Activated CD8-positive, alpha-beta memory T cell treated with anti-CD3 and anti-CD28 coated beads for 4 hours (primary cell): ENCODE data around the gene ATP2B3.

Experiments
- DNase-seq, 2 donors: peaks; one replicate each; pipeline ENCODE4 v3.0.0-alpha.2; 2020; ENCODE audit warnings: low read depth in 2 of 2

ATP2B3 gene

DNA sequence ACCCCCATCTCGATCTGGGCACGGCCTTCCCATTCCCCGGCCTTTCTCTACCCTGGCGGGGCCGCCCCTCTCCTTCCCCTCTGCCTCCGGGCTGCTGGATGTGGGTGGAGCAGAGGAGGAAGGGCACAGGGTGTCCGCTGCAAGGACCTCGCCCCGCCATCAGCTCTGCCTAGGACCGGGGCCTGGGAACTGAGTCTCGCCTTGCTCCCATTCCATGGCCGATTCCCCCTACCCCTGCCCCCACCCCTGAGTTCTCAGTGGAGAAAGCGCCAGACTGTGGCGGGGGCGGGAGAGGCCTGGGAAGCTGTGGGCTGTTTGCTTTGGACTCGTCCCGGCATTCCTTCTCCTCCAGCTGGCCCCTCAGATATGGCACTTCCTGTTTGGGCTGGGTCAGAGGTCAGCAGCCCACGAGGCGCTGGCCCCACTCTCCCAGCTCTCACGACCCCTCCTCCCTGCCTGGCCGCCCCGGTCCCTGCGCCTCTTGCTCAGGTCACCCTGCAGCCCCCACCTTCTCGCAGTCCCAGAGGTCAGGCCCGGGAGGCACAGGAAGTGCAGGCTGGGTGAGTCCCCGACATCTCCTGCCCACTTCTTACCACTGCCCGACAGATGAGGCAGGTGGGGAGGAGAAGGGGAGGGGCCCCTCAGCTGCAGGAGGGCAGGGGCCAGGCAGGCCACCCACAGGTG, 29.1 kb upstream of the ATP2B3 start:
- DNase-seq = no peak

DNA sequence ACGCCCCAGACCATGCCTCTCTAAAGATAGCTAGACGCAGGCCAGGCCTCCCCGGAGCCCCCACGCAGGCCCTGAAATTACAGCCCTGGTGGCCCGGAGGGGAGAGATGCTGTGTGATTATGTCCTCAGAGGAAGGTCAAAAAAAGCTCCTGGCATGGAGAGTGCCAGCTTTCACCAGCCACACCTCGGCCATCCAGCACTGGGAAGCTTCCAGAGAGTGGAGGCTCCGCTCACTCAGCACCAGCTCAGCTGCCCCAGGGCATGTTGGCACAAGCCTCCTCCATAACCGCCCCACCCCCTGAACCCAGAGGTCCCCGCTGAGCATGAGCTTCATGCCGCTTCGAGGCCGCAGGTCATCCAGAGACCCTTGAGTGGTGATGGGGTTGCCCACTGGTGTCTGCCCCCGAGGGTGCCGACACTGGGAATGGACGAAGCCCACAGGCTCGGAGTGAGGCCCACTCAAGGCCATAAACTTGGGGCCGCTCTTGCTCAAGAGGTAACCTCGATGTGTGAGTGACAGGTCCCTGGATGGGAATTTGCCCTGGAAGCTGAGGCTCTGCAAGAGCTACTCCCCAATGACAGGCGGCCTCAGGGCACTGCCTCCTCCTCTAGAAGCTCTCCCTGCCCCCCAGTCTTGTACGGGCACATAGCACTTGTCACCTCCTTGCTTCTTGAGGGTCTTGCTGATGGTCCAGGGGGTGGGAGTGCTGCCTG, 27.1 kb upstream of the ATP2B3 start:
- DNase-seq = no peak

DNA sequence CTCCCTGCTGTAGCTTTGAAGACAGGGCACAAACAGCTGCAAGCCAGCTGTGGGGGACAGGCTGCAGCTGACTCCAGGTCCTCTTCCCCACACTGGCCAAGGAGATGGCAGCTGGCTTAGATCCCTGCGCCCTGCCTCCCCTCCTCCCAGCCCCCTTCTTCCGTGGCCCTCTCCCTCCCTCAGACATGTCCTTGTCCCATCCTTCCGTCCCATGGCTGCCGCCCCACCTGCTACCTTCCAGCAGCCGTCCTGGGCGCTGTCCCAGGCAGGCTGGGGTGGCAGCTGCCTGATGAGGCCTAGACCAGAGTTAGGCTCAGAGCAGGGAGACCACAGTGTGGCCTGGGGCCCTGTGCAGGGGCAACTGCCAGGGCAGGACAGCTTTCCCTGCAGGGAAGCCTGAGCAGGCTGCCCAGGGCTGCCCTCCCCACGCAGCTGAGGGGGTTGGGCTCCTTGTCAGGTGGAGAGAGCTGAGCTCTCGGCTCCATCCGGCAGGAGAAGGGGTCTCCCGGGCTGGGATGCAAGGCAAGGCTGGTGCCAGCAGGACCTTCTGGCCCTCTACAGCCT, 26.0 kb upstream of the ATP2B3 start:
- no peak for DNase-seq

DNA sequence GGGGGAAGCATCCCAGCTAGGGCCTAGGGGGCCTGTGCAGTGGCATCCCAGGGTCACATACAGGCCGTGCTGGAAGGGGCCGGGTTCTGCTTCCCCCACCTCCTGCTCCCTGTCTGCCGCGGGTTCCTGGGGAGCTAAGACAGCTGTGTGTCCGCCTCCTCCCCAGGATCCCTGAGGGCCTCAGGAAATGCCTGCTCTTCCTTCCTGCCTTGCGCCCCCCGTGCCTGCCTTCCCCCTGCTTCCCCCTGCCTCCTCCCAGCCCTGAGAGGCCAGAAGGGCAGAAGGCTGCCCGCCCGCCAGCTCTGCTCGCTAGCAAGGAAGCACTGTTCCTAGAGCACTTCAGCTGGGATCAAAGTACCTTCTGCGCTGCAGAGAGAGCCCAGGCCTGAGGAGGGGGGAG, 25.5 kb upstream of the ATP2B3 start:
- DNase-seq = no peak

DNA sequence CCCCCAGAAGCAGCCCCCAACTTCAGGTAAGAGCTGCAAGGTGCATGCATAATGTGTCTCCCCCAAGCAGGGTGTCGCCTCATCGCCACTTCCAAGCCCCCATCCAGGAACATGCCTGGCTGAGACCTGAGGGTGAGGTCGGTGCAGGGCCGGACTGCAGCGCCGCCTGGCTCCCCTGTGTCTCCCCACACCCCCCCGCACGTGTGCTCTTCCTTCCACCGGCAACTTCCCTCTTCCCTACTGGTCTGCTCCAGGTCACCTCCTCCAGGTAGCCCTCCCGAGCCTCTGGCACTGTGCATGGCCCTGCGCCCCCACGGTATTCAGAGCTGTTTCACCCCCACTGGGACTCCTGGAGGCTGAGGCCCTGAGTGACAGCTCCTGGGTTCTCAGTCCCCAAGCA, 24.9 kb upstream of the ATP2B3 start:
- DNase-seq = no peak

DNA sequence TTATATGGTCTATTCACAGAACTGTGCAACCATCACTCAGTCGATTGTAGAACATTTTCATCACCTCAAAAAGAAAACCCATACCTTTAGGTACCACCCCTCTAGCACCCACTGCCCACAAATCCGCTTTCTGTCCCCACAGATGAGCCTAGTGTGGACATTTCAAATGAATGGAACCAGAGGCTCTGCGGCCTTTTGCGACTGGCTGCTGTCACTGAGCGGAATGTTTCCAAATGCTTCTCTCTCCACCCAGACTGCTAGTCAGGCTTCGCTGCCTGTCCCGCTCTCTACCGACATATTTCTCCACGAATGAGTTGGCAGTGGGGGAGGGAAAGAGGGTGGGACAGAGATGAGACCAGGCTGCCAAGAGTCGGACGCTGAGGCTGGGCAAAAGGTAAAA, 24.4 kb upstream of the ATP2B3 start:
- no peak for DNase-seq

DNA sequence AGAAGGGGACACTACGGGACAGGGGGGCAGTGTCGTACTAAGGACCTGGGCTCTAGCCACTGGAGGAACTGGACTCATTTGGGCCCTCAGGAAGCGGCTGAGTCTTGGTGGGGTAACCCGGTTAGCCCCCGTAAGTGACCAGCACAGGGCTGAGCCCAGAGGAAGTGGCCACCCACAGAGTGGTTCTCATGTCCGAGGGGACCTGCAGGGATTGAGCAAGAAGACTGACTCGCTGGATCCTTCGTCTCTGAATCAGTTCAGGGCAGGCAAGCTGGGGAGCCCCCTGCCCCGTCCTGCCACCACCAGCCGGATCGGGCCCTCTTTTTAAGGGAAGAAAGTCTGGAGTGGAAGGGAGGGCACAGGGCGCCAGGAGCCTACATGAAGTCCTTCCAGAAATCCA, 23.4 kb upstream of the ATP2B3 start:
- no peak for DNase-seq

DNA sequence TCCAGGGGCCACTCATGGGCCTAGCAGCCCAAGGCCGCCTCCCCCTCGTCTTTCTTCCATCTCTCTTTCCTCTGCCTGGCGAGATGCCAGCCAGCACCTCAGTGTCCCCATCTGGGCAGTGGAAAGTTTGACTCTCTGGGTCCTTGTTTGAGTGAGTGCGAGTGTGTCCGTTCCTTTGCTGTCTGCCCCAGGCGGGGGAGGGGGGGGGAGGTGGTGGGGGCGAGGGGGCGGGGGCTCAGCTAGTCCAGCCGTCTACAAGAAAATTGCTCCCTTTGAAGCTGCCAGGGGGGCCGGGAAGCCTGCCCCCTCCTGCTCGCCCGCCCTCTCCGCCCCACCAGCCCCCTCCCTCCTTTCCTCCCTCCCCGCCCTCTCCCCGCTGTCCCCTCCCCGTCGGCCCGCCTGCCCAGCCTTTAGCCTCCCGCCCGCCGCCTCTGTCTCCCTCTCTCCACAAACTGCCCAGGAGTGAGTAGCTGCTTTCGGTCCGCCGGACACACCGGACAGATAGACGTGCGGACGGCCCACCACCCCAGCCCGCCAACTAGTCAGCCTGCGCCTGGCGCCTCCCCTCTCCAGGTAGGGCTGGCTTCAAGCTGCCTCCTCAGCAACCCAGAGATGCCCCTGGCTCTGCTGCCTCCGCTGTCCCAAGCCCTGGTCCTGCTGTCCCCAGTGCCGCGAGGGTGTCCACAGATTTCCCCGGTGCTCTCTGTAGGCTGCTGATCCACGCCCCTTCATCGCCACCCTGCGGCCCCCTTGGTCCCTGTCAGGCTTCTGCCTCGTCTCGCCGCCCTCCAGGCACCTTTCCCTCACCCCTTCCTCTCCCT, 22.7 kb upstream of the ATP2B3 start, which contains the start of gene BGN:
Gene BGN (plus strand): TSS at position 440 of the 821 bp plus-strand sequence. CDS start 9,652 bp downstream, outside the sequence.
- DNase-seq = no peak

DNA sequence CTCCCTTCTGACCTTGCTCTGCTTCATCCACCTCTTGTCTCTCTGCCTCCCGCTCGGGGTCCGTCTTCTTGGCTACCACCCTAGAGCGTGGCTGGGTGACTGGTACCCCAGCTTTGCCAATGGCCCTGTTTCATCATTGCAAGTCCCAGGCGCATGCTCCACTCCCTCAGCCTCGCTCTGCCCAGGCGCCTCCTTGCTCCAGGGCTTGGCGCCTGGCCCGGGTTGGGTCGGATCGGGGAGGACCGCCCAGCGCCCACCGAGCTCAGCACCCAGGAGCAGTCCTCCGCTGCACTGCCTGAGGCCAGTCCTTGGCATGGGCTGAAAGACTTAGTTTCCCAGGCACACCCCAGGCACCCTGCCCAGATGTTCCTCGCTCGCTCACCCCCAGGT, 22.1 kb upstream of the ATP2B3 start:
- DNase-seq = no peak

DNA sequence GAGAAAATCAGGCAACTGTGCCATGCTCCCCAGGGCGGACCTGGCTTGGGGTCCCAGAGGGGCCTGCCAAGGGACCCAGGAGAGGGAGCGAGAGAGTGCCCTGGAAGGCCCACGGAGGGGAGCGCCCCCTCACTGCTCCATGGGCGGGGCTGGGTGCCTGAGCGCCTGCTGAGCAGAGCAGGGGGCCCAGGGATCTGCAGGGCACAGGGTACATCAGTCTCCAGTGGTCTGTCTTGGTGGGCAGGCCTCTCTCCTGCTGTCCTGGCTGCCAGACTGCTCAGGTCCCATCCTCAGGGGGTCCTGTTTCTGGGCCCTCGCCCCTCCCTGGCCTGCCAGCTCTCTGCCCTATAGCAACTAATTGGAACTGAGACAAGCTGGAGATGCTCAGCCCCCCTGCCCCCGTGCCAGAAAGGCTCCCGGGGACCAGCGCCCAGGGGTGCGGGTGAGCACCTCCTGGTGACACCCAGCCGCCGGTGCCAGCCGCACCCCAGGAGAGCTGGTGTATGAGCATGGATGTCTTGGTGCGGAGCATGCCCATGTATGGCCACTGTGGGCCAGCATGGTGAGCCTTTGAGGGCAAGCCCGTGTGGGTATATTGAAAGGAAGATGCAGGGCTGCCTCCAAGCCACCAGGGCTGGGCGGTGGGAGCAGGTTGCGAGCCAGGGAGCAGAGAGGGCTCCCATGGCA, 21.4 kb upstream of the ATP2B3 start:
- no peak for DNase-seq

DNA sequence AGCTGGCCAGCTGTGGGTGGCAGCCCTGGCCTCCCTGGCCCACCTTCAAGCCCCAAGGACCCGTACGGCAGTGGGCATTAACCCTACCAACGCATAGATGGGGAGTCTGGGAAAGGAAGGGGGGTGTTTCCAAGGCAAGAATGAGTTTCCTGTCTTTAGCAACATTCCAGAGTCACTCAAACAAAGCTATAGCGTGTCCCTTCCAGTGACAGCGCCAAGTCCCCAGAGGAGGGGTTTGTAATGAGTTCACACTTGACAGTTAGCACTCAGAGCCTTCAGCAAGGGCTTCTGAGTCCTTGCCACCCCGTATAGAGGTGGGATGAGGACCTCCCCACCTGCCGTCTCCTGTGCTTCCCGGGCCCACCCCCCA, 20.9 kb upstream of the ATP2B3 start:
- no peak for DNase-seq

DNA sequence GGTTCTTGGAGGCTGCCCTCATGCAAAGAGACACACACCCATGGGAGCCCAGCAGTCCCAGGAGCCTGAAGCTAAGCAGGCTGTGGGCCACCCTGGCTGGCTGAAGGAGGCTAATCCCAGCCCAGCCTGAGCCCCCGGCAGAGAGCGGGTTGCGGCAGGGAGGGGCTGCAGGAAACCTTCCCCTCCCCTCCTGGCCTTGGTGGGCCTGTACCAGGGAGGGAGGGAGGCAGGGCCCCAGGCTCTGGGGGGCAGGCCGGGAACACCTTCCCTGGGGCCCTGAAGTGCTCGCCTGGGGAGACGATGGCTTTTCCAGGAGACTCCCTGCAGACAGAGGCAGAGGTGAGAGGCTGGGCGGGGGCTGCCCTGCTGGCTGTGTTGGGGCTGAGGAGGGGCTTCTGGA, 19.0 kb upstream of the ATP2B3 start:
- no peak for DNase-seq

DNA sequence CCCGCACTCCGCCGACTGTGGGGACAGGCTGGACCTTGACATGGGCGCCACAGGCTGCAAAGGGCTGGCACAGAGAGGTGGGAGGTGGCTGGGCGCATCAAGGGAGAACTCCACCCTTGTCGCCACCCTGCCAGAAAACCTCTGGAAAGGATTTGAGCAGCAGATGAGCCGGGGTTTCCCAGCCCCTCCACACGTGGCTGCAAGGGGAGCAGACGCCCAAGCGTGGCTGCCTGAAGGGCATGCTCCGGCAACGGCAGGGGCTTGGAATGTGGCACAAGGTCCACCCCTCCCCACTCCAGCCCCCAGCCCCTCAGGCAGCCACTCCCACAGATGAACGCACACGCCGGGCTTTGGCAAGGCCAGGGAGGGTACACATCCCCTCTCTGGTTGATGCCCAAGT, 18.1 kb upstream of the ATP2B3 start:
- no peak for DNase-seq

DNA sequence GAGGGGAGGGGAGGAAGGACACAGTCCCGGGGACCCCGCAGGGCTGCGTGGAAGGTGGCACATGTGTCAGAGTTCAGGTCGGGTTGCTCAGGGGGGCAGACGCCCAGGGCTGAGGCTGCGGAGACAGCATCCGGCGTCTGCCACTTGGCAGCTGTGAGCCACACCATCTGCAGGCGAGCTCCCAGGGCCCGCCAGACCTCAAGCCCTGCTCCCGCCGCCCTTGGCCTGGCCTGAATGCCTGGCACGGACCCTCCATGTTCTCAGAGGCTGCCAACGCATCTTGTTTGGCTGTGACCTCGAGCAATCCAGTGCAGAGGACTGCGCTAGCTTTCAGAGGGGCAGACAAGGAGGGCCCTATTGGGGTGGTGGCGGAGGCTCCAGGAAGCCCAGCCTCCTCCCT, 17.6 kb upstream of the ATP2B3 start:
- no peak for DNase-seq

DNA sequence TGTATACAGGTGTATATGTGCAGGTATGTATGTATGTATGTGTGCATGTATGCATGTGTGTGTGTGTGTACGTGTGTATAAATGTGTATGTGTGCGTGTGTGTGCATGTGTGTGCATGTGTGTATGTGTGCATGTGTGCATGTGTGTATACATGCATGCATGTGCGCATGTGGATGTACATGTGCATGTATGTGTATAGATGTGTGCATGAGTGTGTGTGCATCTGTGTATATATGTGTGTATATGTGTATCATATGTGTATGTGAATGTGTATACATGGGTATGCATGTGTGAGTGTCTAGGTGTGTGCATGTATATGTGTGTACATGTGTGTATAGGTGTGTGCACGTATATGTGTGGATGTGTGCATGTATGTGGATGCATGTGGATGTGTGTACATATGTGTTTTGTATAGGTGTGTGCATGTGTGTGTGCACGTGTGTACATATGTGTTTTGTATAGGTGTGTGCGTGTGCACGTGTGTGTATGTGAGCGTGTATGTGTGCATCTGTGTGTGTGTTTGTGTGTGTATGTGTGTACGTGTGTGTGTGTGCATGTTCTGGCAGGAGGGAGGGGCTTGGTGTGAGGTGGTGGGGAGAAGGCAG, 16.7 kb upstream of the ATP2B3 start:
- DNase-seq = no peak

DNA sequence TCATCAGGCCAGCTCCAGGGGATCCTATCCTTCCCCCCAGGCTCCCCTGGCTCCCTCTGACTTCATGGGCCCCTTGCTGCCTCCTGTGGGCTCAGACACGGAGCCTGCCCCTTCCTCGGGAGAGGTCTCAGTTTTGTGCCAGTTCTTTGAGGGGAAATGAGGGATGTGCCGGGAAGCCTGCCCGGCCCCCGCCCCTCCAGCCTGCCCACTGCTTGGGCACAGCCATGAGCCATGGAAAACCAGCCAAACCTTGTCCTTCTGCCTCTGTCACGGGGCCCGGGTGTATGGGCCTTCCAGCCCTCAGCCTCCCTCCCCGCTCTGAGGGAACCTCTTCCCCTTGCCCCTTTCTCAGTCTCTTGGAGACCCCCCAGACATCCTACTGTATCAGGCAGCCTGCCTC, 15.9 kb upstream of the ATP2B3 start:
- DNase-seq = no peak

DNA sequence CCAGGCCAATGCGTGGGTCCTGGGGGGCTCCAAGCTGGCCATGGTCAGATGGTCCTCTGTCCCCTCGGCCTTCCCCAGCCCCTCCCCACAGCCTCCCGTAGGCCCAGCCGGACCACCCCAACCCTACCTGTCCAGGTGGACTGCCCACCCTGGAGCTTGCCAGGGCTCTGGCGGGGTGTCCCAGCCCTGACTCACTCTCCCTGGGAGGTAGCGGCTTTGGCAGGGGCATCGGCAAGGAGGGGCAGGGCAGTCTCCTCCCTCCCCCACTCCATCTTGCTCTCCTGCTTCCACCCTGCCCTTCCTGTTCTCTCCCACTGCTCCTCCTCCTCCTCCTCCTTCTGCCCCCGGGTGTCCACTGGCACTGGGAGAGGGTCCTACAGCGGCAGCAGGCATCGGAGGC, 15.3 kb upstream of the ATP2B3 start:
- no peak for DNase-seq

DNA sequence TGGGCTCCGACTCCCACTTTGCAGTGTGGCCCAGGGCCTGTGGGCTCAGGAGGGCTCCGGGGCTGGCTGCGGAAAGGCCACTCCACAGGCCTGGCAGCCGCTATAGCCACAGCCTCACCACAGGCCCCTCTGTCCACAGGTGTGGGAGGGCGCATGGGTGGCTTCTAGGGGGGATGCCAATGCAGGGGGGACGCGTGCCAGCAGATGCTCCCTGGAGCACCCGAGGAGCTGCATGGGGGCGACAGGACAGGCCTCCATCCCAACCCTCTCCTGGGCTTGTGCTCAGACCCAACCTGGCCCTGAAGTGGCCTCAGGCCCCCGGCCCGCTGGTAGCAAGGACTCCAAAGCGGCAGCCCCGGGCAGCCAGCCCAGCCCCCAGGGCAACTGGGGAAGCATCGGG, 14.6 kb upstream of the ATP2B3 start:
- no peak for DNase-seq

DNA sequence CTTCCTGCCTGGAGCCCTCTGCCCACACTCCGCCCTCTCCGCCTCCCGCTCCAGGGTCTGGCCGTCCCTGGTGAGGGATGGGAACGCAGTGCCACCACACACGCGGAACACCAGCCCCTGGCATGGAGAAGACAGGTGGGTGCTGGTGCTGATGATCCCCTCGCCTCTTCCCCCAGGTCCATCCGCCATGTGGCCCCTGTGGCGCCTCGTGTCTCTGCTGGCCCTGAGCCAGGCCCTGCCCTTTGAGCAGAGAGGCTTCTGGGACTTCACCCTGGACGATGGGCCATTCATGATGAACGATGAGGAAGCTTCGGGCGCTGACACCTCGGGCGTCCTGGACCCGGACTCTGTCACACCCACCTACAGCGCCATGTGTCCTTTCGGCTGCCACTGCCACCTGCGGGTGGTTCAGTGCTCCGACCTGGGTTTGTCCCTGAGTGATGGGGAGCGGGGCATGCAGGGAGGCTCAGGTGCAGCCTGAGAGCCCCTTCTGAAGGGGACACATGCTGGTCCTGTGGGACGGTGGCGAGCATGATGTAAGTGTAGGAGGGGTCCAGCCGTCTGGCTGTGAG, 12.9 kb upstream of the ATP2B3 start:
- DNase-seq = no peak

DNA sequence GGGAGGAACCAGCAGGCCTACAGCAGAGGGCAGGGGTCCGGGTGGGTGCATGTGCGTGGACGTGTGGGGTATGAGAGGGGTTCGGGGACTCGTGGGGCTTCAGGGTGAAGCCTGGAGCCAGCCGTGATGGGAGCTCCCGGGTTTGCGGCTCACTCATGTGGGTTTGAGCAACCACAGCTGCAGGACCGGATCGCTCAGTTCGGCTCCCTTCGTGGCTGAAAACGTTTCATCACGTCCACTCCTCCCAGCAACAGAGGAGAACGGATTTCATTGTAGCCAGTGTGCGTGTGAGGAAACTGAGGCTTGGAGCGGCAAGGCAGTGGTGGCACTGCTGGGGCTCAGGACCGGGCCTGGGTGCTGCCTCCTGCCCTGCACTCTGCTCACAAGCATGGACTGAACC, 12.1 kb upstream of the ATP2B3 start:
- no peak for DNase-seq
